Measurements from ENCODE around the gene LCN15. TPM values are rescaled to one million over a fixed set of nuclear protein-coding genes. Genes with fewer than 3 reads are reported as not detected.
A peak's percentile ranks its signal among the peaks of the same experiment; 100 is the strongest.
"Not testable (repeated sequence)": the region's sequence is repeated elsewhere in the genome, so short reads cannot be mapped to it uniquely, and the experiment has no call there.

Gene LCN15
- total RNA-seq, 2 experiments from 2014 or later: not detected

GRCh38 chr9:136782452-136782851, 18.1 kb upstream of the LCN15 start:
- ChIA-PET POLR2A (no interaction called here), CTCF (no interaction called here)
- Mint-ChIP-seq H3K4me1 (no peaks in the 10 kb centered on the region), H3K36me3 (ENCODE audit: low read depth) (no peaks in the 10 kb centered on the region), H3K9me3 (no peaks in the 10 kb centered on the region), H3K27ac (no peak overlapping the region), H3K4me3 (no peak overlapping the region), H3K27me3 (peaks cover 46% of the 10 kb centered on the region)
- no peak for DNase-seq

GRCh38 chr9:136779808-136780207, 15.5 kb upstream of the LCN15 start:
- Mint-ChIP-seq H3K9me3 (no peaks in the 10 kb centered on the region), H3K27ac (no peak overlapping the region), H3K36me3 (ENCODE audit: low read depth) (no peaks in the 10 kb centered on the region), H3K4me3 (no peak overlapping the region), H3K4me1 (no peaks in the 10 kb centered on the region), H3K27me3 (peaks cover 41% of the 10 kb centered on the region)
- POLR2A ChIA-PET: no interaction called here
- CTCF ChIA-PET: interaction anchor here (0.8 to 1.6 kb wide), 3 partner anchors 10 to 255 kb away, joined by 3 to 4 read pairs (median 4); no protein-coding TSS in a partner anchor
- DNase-seq: no peak

DNA sequence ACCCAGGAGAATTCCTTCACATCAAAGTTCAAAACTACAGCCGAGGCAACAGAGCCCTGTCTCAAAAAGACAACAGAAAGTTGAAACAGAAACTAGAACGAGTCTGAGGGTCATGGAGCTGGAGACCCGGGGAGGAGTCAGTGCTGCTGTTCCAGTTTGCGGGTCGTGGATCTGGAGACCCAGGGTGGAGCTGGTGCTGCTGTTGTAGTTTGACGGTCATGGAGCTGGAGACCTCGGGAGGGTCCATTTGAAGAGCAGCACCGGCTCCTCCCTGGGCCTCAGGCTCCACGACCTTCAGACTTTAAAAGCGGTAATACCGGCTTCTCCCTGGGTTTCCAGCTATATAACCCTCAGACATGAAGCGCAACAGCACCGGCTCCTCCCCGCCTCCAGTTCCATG, 13.0 kb upstream of the LCN15 start:
- Mint-ChIP-seq H3K4me3 (no peak overlapping the region), H3K27me3 (peaks cover 35% of the 10 kb centered on the region), H3K9me3 (peaks cover 8% of the 10 kb centered on the region), H3K27ac (no peak overlapping the region), H3K4me1 (no peaks in the 10 kb centered on the region), H3K36me3 (ENCODE audit: low read depth) (no peaks in the 10 kb centered on the region)
- CTCF ChIA-PET: interaction anchor here (0.8 to 2.7 kb wide), 12 partner anchors 8 to 319 kb away, joined by 3 to 14 read pairs (median 4); partner anchors contain the start of gene RABL6
- POLR2A ChIA-PET: no interaction called here
- DNase-seq: no peak

GRCh38 chr9:136776947-136777346, 12.6 kb upstream of the LCN15 start:
- H3K36me3 Mint-ChIP-seq (ENCODE audit: low read depth): no peaks in the 10 kb centered on the region
- DNase-seq: no peak
- POLR2A ChIA-PET: no interaction called here
- peaks cover 31% of the 10 kb centered on the region for H3K27me3 Mint-ChIP-seq
- peaks cover 8% of the 10 kb centered on the region for H3K9me3 Mint-ChIP-seq
- no peaks in the 10 kb centered on the region for H3K4me1 Mint-ChIP-seq
- no peak overlapping the region for H3K4me3 Mint-ChIP-seq
- CTCF ChIA-PET: interaction anchor here (0.6 to 2.7 kb wide), 12 partner anchors 10 to 464 kb away, joined by 3 to 14 read pairs (median 3); partner anchors contain the start of genes AJM1 and RABL6
- H3K27ac Mint-ChIP-seq: no peak overlapping the region

DNA sequence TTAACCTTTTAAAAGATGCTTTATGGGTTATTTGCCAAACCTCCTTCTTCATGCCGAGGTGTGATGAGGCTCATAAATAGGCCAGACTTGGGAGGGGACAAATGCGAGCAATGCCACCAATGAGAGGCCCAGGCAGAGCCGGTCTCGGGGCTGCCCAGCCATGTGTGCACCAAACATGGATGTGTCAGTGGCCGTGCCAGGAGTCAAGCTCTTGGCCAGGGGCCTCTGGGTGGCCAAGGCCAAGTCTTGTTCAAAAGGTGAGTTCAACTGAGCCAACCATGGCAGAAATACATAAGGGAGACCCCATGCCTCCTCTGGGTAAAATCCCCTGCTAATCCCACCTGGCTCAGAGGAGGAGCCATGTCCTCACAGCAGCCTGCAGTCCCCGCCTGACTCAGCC, 10.9 kb upstream of the LCN15 start:
- ChIA-PET POLR2A (no interaction called here), CTCF (interaction anchor here (1.1 kb wide), 1 partner anchor 144 kb away, joined by 3 read pairs; no protein-coding TSS in a partner anchor)
- DNase-seq: no peak
- Mint-ChIP-seq H3K4me3 (no peak overlapping the region), H3K9me3 (peaks cover 8% of the 10 kb centered on the region), H3K4me1 (no peaks in the 10 kb centered on the region), H3K27me3 (peaks cover 24% of the 10 kb centered on the region), H3K36me3 (ENCODE audit: low read depth) (no peaks in the 10 kb centered on the region), H3K27ac (no peak overlapping the region)

- Mint-ChIP-seq H3K4me3 (no peak overlapping the region), H3K36me3 (ENCODE audit: low read depth) (no peaks in the 10 kb centered on the region), H3K9me3 (peaks cover 8% of the 10 kb centered on the region), H3K4me1 (no peaks in the 10 kb centered on the region), H3K27me3 (peaks cover 20% of the 10 kb centered on the region), H3K27ac (no peak overlapping the region)
- POLR2A ChIA-PET: no interaction called here
- DNase-seq: no peak
- CTCF ChIA-PET: interaction anchor here (1.1 kb wide), 1 partner anchor 145 kb away, joined by 3 read pairs; no protein-coding TSS in a partner anchor
Measured at GRCh38 chr9:136774416-136775045, 10.2 kb upstream of the LCN15 start.

DNA sequence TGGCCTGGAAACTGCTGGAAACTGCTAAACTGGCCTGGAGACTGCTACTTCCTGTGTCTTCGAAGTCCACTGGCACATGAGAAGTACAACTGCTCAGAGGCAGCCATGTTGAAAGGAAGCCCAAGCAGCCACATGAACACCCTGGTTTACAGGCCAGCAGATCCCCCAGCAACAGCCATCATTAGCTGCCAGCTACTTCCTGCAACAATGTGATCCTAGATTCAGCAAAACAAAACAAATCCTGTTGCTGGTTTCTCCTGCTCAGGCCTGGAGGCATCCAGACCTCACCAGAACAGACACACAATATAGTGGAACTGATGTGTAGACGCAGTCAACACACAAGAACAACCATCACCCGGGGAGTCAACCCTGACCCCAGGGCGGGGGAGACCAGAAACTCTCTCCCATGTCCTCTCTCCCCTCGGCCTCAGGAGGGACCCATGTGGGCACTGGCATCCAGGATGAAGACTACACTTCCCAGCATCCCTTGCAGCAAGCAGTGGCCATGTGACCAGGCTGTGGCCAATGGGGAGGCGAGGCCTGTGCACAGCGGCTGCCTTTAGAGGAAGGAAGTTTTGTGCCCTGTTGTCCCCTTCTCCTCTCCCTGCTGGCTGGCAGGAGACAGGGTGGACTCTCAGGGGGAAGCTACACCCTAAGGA, 9.2 kb upstream of the LCN15 start:
- no peak overlapping the region for H3K4me3 Mint-ChIP-seq
- H3K9me3 Mint-ChIP-seq: peaks cover 8% of the 10 kb centered on the region
- no peak overlapping the region for H3K27ac Mint-ChIP-seq
- no peak for DNase-seq
- ChIA-PET POLR2A (no interaction called here), CTCF (no interaction called here)
- no peaks in the 10 kb centered on the region for H3K4me1 Mint-ChIP-seq
- H3K27me3 Mint-ChIP-seq: peaks cover 13% of the 10 kb centered on the region
- no peaks in the 10 kb centered on the region for H3K36me3 Mint-ChIP-seq (ENCODE audit: low read depth)

GRCh38 chr9:136771907-136772415, 7.6 kb upstream of the LCN15 start:
- CTCF ChIA-PET: interaction anchor here (1.0 to 1.5 kb wide), 2 partner anchors 14 to 15 kb away, joined by 3 to 4 read pairs; partner anchors contain the start of gene LCN8
- Mint-ChIP-seq H3K27me3 (peaks cover 8% of the 10 kb centered on the region), H3K4me1 (no peaks in the 10 kb centered on the region), H3K9me3 (peaks cover 8% of the 10 kb centered on the region), H3K4me3 (no peak overlapping the region), H3K36me3 (ENCODE audit: low read depth) (no peaks in the 10 kb centered on the region), H3K27ac (no peak overlapping the region)
- POLR2A ChIA-PET: no interaction called here
- DNase-seq: no peak

DNA sequence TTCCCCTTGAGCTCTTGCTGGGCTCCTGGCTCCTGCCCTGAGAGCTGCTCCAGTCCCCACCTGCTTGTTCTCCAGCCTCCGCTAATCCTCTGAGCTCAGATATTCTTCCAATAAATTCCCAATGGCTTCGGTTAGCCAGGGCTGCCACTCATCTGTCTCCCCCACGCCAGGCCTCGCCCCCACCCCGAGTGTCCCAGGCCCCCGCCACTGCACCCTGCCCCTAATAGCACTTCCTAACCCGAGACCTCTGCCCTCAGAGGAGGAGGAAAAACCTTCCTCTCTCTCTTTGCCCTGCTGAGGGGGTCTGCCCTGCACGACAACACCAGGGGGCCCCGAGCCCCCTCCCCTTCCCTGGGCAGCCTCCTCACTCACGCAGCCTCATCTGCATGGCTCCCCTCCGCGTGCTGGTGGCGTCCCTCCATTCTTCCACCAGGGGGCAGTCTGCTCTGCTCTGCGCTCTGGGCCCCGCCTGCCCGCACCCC, 5.4 kb upstream of the LCN15 start:
- no peak overlapping the region for H3K4me3 Mint-ChIP-seq
- peaks cover 5% of the 10 kb centered on the region for H3K4me1 Mint-ChIP-seq
- DNase-seq: peak; percentile 58
- CTCF ChIA-PET: interaction anchor here (0.7 to 1.5 kb wide), 3 partner anchors 8 to 23 kb away, joined by 3 to 4 read pairs (median 3); no protein-coding TSS in a partner anchor
- peaks cover 8% of the 10 kb centered on the region for H3K9me3 Mint-ChIP-seq
- peaks cover 8% of the 10 kb centered on the region for H3K27me3 Mint-ChIP-seq
- POLR2A ChIA-PET: no interaction called here
- H3K27ac Mint-ChIP-seq: no peak overlapping the region
- no peaks in the 10 kb centered on the region for H3K36me3 Mint-ChIP-seq (ENCODE audit: low read depth)

DNA sequence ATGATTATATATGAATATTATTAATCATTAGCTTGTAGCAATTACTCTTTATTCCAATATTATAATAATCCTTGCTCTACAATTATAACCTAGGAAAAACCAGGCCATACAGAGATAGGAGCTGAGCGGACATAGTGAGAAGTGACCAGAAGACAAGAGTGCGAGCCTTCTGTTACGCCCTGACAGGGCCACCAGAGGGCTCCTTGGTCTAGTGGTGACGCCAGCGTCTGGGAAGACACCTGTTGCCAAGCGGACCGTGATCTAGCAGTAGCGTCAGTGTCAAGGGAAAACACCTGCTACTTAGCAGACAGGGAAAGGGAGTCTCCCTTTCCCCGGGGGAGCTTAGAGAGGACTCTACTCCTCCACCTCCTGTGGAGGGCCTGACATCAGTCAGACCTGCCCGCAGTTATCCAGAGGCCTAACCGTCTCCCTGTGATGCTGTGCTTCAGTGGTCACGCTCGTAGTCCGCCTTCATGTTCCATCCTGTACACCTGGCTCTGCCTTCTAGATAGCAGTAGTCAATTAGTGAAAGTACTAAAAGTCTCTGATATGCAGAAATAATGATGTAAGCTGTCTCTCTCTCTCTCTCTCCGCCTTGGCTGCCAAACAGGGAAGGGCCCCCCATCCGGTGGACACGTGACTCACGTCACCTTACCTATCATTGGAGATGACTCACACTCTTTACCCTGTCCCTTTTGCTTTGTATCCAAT, 2.2 kb upstream of the LCN15 start:
- H3K27me3 Mint-ChIP-seq; H3K36me3 Mint-ChIP-seq (ENCODE audit: low read depth); POLR2A ChIA-PET; H3K4me3 Mint-ChIP-seq; H3K9me3 Mint-ChIP-seq; H3K4me1 Mint-ChIP-seq: not testable (repeated sequence)
- CTCF ChIA-PET: interaction anchor here (0.9 to 1.4 kb wide), 3 partner anchors 10 to 41 kb away, joined by 3 to 4 read pairs (median 3); no protein-coding TSS in a partner anchor
- DNase-seq: peak; percentile 58
- H3K27ac Mint-ChIP-seq: peak overlapping the region; percentile 42

DNA sequence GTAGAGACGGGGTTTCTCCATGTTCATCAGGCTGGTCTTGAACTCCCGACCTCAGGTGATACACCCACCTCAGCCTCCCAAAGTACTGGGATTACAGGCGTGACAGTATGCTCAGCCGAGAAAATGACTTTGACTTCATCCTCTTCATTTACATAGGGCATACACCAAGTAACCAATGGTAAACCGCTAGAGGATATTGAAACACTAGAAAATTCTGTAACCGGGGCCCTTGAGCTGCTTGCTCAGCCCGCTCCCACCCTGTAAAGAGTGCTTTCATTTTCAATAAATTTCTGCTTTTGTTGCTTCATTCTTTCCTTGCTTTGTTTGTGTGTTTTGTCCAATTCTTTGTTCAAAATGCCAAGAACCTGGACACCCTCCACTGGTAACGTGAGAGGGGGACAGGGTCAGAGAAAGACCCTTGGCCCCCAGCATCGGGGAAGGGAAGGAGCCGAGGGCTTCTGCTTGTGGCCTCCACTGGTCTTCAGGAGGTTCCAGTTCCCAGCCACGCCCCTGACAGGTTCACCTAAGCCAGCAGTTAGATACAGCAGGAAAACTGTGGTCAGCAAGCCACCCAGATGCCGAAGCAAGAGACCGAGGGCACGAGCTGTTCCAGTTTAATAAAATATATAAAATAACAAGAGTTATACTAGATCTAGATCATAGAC, 1.6 kb upstream of the LCN15 start:
- CTCF ChIA-PET: interaction anchor here (1.1 to 1.4 kb wide), 3 partner anchors 12 to 41 kb away, joined by 3 to 4 read pairs (median 3); no protein-coding TSS in a partner anchor
- H3K9me3 Mint-ChIP-seq; H3K27ac Mint-ChIP-seq; POLR2A ChIA-PET; DNase-seq; H3K36me3 Mint-ChIP-seq (ENCODE audit: low read depth); H3K4me1 Mint-ChIP-seq; H3K27me3 Mint-ChIP-seq; H3K4me3 Mint-ChIP-seq: not testable (repeated sequence)

GRCh38 chr9:136765041-136765440, 723 bp upstream of the LCN15 start:
- ChIA-PET POLR2A (no interaction called here), CTCF (interaction anchor here (1.1 to 1.5 kb wide), 2 partner anchors 13 to 282 kb away, joined by 3 to 4 read pairs; no protein-coding TSS in a partner anchor)
- H3K27ac Mint-ChIP-seq: no peak overlapping the region
- H3K4me3 Mint-ChIP-seq: no peak overlapping the region
- no peak for DNase-seq
- H3K4me1 Mint-ChIP-seq: peaks cover 5% of the 10 kb centered on the region
- H3K36me3 Mint-ChIP-seq (ENCODE audit: low read depth): no peaks in the 10 kb centered on the region
- H3K27me3 Mint-ChIP-seq: peaks cover 8% of the 10 kb centered on the region
- no peaks in the 10 kb centered on the region for H3K9me3 Mint-ChIP-seq

Measured in activated CD4-positive, alpha-beta T cell treated with anti-CD3 and anti-CD28 coated beads, Interleukin-2, amount 10 ng/mL, durations not matched to agents 7 days and 5 days (primary cell).